Activated CD8-positive, alpha-beta T cell treated with anti-CD3 and anti-CD28 coated beads, Interleukin-2, amount 10 ng/mL, durations not matched to agents 7 days and 5 days (primary cell): ENCODE measurements around the gene MYF5. TPM values are rescaled to one million over a fixed set of nuclear protein-coding genes. Genes with fewer than 3 reads are reported as not detected.
"Not testable (repeated sequence)": the region's sequence is repeated elsewhere in the genome, so short reads cannot be mapped to it uniquely, and the experiment has no call there.

Experiments used
- ATAC-seq: fragments of 150-1000 bp; cut with Tn5 transposase; one replicate; pipeline ENCODE4 v1.10.0; 2021; ENCODE audit warnings: moderate library complexity
- CTCF ChIA-PET: fragments of 350-600 bp; sonication (Branson Sonifier 250); formaldehyde crosslinking; loops from one replicate; lab custom pipeline; 2021; ENCODE audit warnings: antibody characterized with exemption; lab: Charles Lee
- POLR2A ChIA-PET: fragments of 350-600 bp; sonication (Branson Sonifier 250); formaldehyde crosslinking; loops from one replicate; lab custom pipeline; 2021; ENCODE audit warnings: antibody characterized with exemption; lab: Charles Lee
- DNase-seq: peaks from one replicate; pipeline ENCODE4 v3.0.0-alpha.2; 2020
- H3K27ac Mint-ChIP-seq: one replicate; pipeline ENCODE4 v1.8.0; 2021; ENCODE audit warnings: mild to moderate bottlenecking, mixed read lengths
- H3K27me3 Mint-ChIP-seq: one replicate; pipeline ENCODE4 v1.8.0; 2021; ENCODE audit warnings: low read depth, mixed read lengths
- H3K36me3 Mint-ChIP-seq: one replicate; pipeline ENCODE4 v1.8.0; 2021; ENCODE audit warnings: low read depth, mixed read lengths
- H3K4me1 Mint-ChIP-seq: one replicate; pipeline ENCODE4 v1.8.0; 2021; ENCODE audit warnings: low read depth, mixed read lengths
- H3K4me3 Mint-ChIP-seq: one replicate; pipeline ENCODE4 v1.8.0; 2021; ENCODE audit warnings: mild to moderate bottlenecking, mixed read lengths
- H3K9me3 Mint-ChIP-seq: one replicate; pipeline ENCODE4 v1.8.0; 2022; ENCODE audit warnings: mixed read lengths; ENCODE audit not compliant: insufficient read depth
- total RNA-seq, 2 experiments: library from RNA; stranded (reverse); gene quantifications; one replicate each; pipeline ENCODE4 v1.2.3, GENCODE V29; 2021

The MYF5 gene
- not detected for total RNA-seq

- peaks cover 26% of the 10 kb centered on the region for H3K27me3 Mint-ChIP-seq
- no peak within 1 kb of the TSS for H3K27ac Mint-ChIP-seq
- H3K9me3 Mint-ChIP-seq = no peaks in the 10 kb centered on the region
- no peaks in the 10 kb centered on the region for H3K4me1 Mint-ChIP-seq
- POLR2A ChIA-PET = no interaction called here
- CTCF ChIA-PET = no interaction called here
- ATAC-seq (no peak), DNase-seq (no peak)
- no peak within 1 kb of the TSS for H3K4me3 Mint-ChIP-seq
- H3K36me3 Mint-ChIP-seq = no peaks in the 10 kb centered on the region
Measured at GRCh38 chr12:80716696-80717469, at the start of gene MYF5. MYF5 (plus strand) TSS chr12:80716912; CDS start chr12:80717064, 152 bp downstream.

DNA sequence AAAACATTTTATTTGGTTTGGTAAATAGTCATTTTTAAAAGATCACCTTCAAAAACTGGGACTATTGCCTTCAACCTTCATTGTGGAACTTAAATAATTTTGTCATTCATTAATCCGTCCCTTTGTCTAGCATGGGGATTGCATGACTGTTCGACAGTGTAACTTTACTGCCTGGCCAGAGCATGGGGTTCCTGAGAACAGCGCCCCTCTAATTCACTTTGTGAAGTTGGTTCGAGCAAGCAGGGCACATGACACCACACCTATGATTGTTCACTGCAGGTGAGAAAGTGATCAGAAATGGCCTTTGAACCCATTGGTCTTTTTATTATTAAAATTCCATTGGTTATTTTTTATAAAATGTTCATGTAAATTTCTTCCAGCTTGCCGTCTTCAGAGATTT, 46.5 kb upstream of the MYF5 start:
- Mint-ChIP-seq H3K4me1 (no peaks in the 10 kb centered on the region), H3K27me3 (no peaks in the 10 kb centered on the region), H3K36me3 (no peaks in the 10 kb centered on the region), H3K4me3 (no peak overlapping the region), H3K9me3 (peaks cover 7% of the 10 kb centered on the region), H3K27ac (no peak overlapping the region)
- ChIA-PET POLR2A (no interaction called here), CTCF (no interaction called here)
- no peak for DNase-seq
- no peak for ATAC-seq

DNA sequence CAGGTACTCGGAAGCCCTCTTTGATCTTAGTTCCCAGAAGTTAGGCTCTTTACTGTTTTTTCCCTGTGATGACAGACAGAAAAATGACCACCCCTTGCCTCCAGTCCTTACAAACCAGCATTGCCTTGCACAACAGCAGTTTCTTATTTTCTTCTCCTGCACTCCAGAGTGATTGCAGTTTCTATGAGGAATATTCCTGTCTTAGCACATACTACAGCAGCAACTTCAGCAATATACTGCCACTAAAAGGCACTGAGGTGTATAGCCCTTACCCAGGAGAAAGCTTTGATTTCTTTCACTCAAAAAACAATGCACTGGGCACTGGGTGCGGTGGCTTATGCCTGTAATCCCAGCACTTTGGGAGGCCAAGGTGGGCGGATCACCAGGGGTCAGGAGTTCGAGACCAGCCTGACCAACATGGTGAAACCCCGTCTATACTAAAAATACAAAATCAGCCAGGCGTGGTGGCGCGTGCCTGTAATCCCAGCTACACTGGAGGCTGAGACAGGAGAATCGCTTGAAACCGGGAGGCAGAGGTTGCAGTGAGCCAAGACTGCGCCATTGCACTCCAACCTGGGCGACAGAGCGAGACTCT, 40.6 kb upstream of the MYF5 start:
- H3K27me3 Mint-ChIP-seq, ATAC-seq, H3K4me3 Mint-ChIP-seq, H3K4me1 Mint-ChIP-seq, H3K36me3 Mint-ChIP-seq, POLR2A ChIA-PET, CTCF ChIA-PET, H3K9me3 Mint-ChIP-seq, H3K27ac Mint-ChIP-seq, DNase-seq: not testable (repeated sequence)

DNA sequence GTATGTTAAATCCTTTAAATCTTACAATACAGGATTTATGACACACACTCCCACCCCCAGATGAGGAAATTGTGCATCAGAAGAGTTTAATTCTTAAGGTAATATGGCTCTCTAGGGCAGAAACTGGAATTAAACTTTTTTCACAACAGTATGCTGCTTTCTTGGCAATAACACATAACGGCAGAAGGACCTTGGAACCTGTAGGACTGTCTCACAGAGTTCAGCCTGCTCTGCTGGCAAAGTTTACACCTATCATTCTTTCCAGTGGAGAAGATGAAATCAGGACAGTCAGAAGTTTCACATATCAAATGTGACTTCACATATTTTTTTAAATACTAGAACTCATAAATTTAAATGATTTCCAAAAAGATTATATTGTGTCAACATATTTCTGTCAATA, 39.9 kb upstream of the MYF5 start:
- ATAC-seq = no peak
- no peak for DNase-seq
- ChIA-PET POLR2A (no interaction called here), CTCF (no interaction called here)
- Mint-ChIP-seq H3K27me3 (no peaks in the 10 kb centered on the region), H3K27ac (no peak overlapping the region), H3K4me3 (no peak overlapping the region), H3K4me1 (no peaks in the 10 kb centered on the region), H3K36me3 (no peaks in the 10 kb centered on the region), H3K9me3 (no peaks in the 10 kb centered on the region)

DNA sequence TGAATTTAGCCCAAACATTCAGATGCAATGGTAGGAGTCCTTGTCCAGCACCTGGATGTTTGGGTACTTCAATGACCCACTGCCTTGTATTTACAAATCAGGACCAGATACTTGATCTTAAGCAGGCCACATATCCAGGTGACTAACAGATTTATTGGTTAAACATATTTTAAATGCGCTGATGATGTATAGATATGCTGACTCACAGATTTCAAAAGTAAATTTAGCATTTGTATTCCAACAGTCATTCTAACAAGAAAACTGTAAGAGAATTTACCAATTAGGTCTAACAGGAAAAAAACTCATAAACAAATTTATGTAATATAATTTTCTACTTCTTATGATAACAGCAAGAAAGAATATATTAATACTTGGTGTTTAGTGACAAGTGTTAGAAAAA, 38.7 kb upstream of the MYF5 start:
- no peak for ATAC-seq
- ChIA-PET CTCF (no interaction called here), POLR2A (no interaction called here)
- DNase-seq = no peak
- Mint-ChIP-seq H3K36me3 (no peaks in the 10 kb centered on the region), H3K4me1 (no peaks in the 10 kb centered on the region), H3K4me3 (no peak overlapping the region), H3K9me3 (no peaks in the 10 kb centered on the region), H3K27ac (no peak overlapping the region), H3K27me3 (no peaks in the 10 kb centered on the region)

DNA sequence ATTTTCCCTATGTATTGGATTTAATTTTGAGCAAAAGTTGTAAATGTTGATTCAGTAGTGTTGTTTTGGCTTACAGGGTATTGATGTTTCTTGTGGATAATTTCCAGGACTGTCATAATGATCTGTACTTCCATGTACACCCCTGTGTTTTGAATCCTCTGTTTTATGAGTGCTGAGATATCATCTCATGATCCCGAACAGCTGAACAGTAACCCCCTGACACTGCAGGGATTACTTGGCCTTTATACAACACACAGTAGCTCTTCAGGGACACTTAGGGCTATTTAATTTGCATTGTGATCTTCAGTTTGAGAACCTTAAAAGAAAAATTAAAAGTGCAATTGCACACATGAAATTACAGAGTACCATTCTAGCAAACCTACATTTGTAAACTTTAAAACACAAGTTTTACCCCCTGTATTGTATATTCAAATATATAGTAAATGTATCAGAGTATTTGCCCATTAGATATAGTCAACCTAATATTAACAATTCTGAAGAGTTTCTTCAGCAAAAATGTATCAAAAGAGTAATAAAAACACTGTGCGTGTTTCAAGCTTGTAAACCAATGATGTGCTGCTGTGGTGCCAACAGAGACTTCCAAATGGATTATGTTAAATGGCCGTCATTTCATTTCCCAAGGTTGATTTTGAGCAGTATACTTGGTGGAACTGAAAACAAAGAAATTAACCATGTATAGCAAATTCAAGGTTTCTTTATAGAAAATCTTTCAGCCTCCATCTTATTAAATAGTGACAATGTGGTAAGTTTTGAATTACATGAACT, 37.2 kb upstream of the MYF5 start:
- H3K27ac Mint-ChIP-seq = no peak overlapping the region
- ATAC-seq (no peak), DNase-seq (no peak)
- no peaks in the 10 kb centered on the region for H3K4me1 Mint-ChIP-seq
- H3K27me3 Mint-ChIP-seq = no peaks in the 10 kb centered on the region
- no peaks in the 10 kb centered on the region for H3K36me3 Mint-ChIP-seq
- ChIA-PET POLR2A (no interaction called here), CTCF (no interaction called here)
- no peak overlapping the region for H3K4me3 Mint-ChIP-seq
- H3K9me3 Mint-ChIP-seq = no peaks in the 10 kb centered on the region

DNA sequence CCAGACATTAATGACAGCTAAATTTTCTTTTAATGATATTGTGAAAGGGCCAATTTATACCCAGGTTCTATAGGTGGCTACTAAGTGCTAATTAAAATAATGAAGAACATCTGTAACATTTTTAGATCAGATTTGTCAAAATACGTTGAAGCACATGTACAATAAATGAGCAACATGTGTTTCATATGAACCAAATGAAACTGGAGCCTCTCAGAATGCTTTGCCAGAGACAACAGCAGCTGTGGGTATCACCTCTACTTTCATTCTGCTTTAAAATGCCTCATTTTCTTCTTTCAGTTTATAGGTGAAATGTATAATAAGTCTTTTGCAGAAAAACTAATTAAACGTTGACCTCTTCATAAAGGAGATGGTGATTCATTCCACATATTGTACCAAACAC, 35.4 kb upstream of the MYF5 start:
- no peaks in the 10 kb centered on the region for H3K4me1 Mint-ChIP-seq
- H3K27ac Mint-ChIP-seq = no peak overlapping the region
- H3K4me3 Mint-ChIP-seq = no peak overlapping the region
- H3K27me3 Mint-ChIP-seq = no peaks in the 10 kb centered on the region
- ChIA-PET POLR2A (no interaction called here), CTCF (no interaction called here)
- DNase-seq (no peak), ATAC-seq (no peak)
- no peaks in the 10 kb centered on the region for H3K9me3 Mint-ChIP-seq
- H3K36me3 Mint-ChIP-seq = no peaks in the 10 kb centered on the region

DNA sequence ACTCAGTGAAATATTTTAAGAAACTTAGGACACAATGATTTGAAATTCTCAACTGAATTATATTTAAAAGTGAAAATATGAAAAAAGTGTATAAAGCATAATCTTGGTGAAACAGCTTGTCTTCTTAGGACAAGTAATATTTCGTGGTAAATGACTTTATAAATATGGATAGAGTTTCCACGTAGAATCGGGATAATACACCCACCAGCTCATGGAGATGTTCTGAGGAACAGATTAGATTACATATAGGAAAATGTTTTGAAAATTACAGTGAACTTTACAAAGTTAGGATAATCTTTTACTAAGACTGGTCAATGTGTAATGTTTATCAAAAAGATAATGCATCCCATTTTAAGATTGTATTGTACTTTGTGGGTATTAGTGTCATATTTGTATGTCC, 34.9 kb upstream of the MYF5 start:
- no peaks in the 10 kb centered on the region for H3K36me3 Mint-ChIP-seq
- DNase-seq = no peak
- H3K4me3 Mint-ChIP-seq = no peak overlapping the region
- CTCF ChIA-PET = no interaction called here
- POLR2A ChIA-PET = no interaction called here
- no peaks in the 10 kb centered on the region for H3K27me3 Mint-ChIP-seq
- no peaks in the 10 kb centered on the region for H3K9me3 Mint-ChIP-seq
- H3K27ac Mint-ChIP-seq = no peak overlapping the region
- H3K4me1 Mint-ChIP-seq = no peaks in the 10 kb centered on the region
- ATAC-seq = no peak

DNA sequence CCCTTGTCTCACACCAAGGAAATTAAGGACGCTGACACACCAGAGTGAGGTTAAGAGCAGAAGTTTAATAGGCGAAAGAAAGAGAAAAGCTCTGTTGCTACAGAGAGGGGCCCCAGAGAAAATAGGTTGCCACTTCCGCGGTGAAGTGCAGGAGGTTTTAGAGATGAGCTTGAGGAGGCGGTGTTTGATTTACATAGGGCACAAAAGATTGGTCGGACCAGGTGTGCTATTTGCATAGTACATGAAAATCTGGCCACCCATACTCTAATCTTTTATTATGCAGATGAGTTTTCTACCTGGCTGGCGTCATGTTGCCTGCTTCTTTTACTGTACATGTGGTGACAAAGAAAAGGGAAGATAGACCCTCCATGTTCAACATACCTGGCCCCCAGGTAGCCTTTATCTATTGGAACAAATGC, 32.6 kb upstream of the MYF5 start:
- ChIA-PET CTCF (no interaction called here), POLR2A (no interaction called here)
- no peaks in the 10 kb centered on the region for H3K27me3 Mint-ChIP-seq
- no peak overlapping the region for H3K27ac Mint-ChIP-seq
- no peaks in the 10 kb centered on the region for H3K4me1 Mint-ChIP-seq
- ATAC-seq = no peak
- no peak for DNase-seq
- H3K36me3 Mint-ChIP-seq = no peaks in the 10 kb centered on the region
- no peaks in the 10 kb centered on the region for H3K9me3 Mint-ChIP-seq
- no peak overlapping the region for H3K4me3 Mint-ChIP-seq

DNA sequence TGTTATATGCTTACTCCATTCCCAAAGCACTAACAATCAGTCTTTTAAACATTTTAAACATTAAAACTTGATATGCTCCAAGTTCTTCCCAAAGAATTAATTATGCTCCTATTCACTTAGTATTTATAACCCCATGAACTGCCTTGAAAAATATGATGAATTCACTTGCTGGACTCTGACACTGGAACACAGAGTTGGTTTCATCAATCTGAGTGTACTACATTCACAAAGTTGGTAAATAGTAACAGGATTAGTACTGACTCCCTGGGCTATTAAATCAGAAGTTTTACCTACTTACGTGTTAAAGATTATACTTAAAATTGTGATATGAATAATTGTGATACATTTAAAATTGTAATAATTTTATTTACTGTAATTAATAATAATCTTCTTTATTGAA, 26.6 kb upstream of the MYF5 start:
- H3K4me1 Mint-ChIP-seq = no peaks in the 10 kb centered on the region
- H3K9me3 Mint-ChIP-seq = no peaks in the 10 kb centered on the region
- ChIA-PET CTCF (no interaction called here), POLR2A (no interaction called here)
- no peaks in the 10 kb centered on the region for H3K27me3 Mint-ChIP-seq
- ATAC-seq (no peak), DNase-seq (no peak)
- H3K36me3 Mint-ChIP-seq = no peaks in the 10 kb centered on the region
- no peak overlapping the region for H3K27ac Mint-ChIP-seq
- H3K4me3 Mint-ChIP-seq = no peak overlapping the region

- ChIA-PET POLR2A (no interaction called here), CTCF (no interaction called here)
- Mint-ChIP-seq H3K36me3 (no peaks in the 10 kb centered on the region), H3K27ac (no peak overlapping the region), H3K4me1 (no peaks in the 10 kb centered on the region), H3K4me3 (no peak overlapping the region), H3K9me3 (no peaks in the 10 kb centered on the region), H3K27me3 (no peaks in the 10 kb centered on the region)
- DNase-seq (no peak), ATAC-seq (no peak)
Measured at GRCh38 chr12:80690513-80690912, 26.2 kb upstream of the MYF5 start.

- H3K9me3 Mint-ChIP-seq = no peaks in the 10 kb centered on the region
- no peaks in the 10 kb centered on the region for H3K4me1 Mint-ChIP-seq
- ChIA-PET CTCF (no interaction called here), POLR2A (no interaction called here)
- H3K27me3 Mint-ChIP-seq = no peaks in the 10 kb centered on the region
- DNase-seq = no peak
- no peaks in the 10 kb centered on the region for H3K36me3 Mint-ChIP-seq
- no peak overlapping the region for H3K27ac Mint-ChIP-seq
- H3K4me3 Mint-ChIP-seq = no peak overlapping the region
- no peak for ATAC-seq
Measured at GRCh38 chr12:80692114-80692513, 24.6 kb upstream of the MYF5 start.
